BLaER1 (cell line): ENCODE results near the gene DPH3.

Experiments
- H3K27ac ChIP-seq: shearing (Covaris generic); formaldehyde crosslinking; 2 replicates; pipeline ENCODE4 v1.8.1; 2022
- H3K27me3 ChIP-seq: shearing (Covaris generic); formaldehyde crosslinking; 2 replicates; pipeline ENCODE4 v1.8.1; 2022
- H3K36me3 ChIP-seq: shearing (Covaris generic); formaldehyde crosslinking; 2 replicates; pipeline ENCODE4 v1.8.1; 2022
- H3K4me1 ChIP-seq: shearing (Covaris generic); formaldehyde crosslinking; 2 replicates; pipeline ENCODE4 v1.8.1; 2022
- H3K4me2 ChIP-seq: shearing (Covaris generic); formaldehyde crosslinking; 2 replicates; pipeline ENCODE4 v1.8.1; 2022
- H3K4me3 ChIP-seq: shearing (Covaris generic); formaldehyde crosslinking; 2 replicates; pipeline ENCODE4 v1.8.1; 2022
- H3K9ac ChIP-seq: shearing (Covaris generic); formaldehyde crosslinking; 2 replicates; pipeline ENCODE4 v1.8.1; 2022
- H3K9me3 ChIP-seq: shearing (Covaris generic); formaldehyde crosslinking; 2 replicates; pipeline ENCODE4 v1.8.1; 2022
- H4K20me1 ChIP-seq: shearing (Covaris generic); formaldehyde crosslinking; 2 replicates; pipeline ENCODE4 v1.8.1; 2022
- Cebpa-rat ChIP-seq: shearing (Covaris generic); IDR thresholded peaks from 2 replicates; pipeline ENCODE4 v1.8.1; 2022

DPH3 gene

GRCh38 chr3:16258866-16259265 is 5.9 kb downstream of the DPH3 start:
- H3K27me3 ChIP-seq: no peaks in the 10 kb centered on the region
- no peak overlapping the region for H3K4me3 ChIP-seq
- no peak overlapping the region for H3K27ac ChIP-seq
- H3K9me3 ChIP-seq: no peaks in the 10 kb centered on the region
- H3K4me2 ChIP-seq: no peak overlapping the region
- H4K20me1 ChIP-seq: no peaks in the 10 kb centered on the region
- H3K4me1 ChIP-seq: peaks cover 11% of the 10 kb centered on the region
- peaks cover 26% of the 10 kb centered on the region for H3K36me3 ChIP-seq
- TF ChIP-seq Cebpa-rat: no peak
- H3K9ac ChIP-seq: no peak overlapping the region

DNA sequence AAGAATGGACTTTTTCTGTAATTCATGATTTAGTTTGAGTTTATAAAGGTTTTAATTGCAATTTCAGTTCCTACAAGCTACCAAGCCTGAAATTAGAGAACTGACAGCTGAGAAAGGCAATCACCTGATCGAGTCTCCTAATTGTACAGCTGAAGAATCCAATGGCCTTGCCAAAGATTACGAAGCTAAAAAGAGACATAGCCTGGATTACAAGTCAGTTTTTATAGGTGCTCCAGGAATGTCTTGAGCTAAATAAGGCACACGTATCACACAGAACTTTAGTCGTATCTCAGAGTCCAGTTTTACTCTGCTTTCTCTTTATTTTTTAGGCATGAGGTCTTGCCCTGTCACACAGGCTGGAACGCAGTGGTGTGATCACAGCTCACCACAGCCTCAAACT is 6.6 kb downstream of the DPH3 start:
- H3K4me3 ChIP-seq: no peak overlapping the region
- H3K4me1 ChIP-seq: peaks cover 4% of the 10 kb centered on the region; the same call in 1 of the 2 replicates
- H3K9me3 ChIP-seq: no peaks in the 10 kb centered on the region
- no peak overlapping the region for H3K27ac ChIP-seq
- no peak overlapping the region for H3K9ac ChIP-seq
- no peaks in the 10 kb centered on the region for H4K20me1 ChIP-seq
- H3K36me3 ChIP-seq: peaks cover 26% of the 10 kb centered on the region
- no peaks in the 10 kb centered on the region for H3K27me3 ChIP-seq
- no peak overlapping the region for H3K4me2 ChIP-seq
- no peak for TF ChIP-seq Cebpa-rat

GRCh38 chr3:16257309-16257708 is 7.4 kb downstream of the DPH3 start:
- TF ChIP-seq Cebpa-rat: no peak
- Histone ChIP-seq H3K4me2 (no peak overlapping the region), H4K20me1 (no peaks in the 10 kb centered on the region), H3K9me3 (no peaks in the 10 kb centered on the region), H3K27ac (no peak overlapping the region), H3K4me1 (no peaks in the 10 kb centered on the region), H3K4me3 (no peak overlapping the region), H3K36me3 (peaks cover 24% of the 10 kb centered on the region), H3K9ac (no peak overlapping the region), H3K27me3 (no peaks in the 10 kb centered on the region)

- H3K4me2 ChIP-seq: no peak overlapping the region
- TF ChIP-seq Cebpa-rat: no peak
- no peak overlapping the region for H3K27ac ChIP-seq
- H3K4me1 ChIP-seq: no peaks in the 10 kb centered on the region
- no peaks in the 10 kb centered on the region for H4K20me1 ChIP-seq
- H3K9ac ChIP-seq: no peak overlapping the region
- peaks cover 15% of the 10 kb centered on the region; the same call in 1 of the 2 replicates for H3K36me3 ChIP-seq
- H3K27me3 ChIP-seq: no peaks in the 10 kb centered on the region
- no peaks in the 10 kb centered on the region for H3K9me3 ChIP-seq
- no peak overlapping the region for H3K4me3 ChIP-seq
These were observed 9.0 kb downstream of the DPH3 start for GRCh38 chr3:16255726-16256125.

- no peaks in the 10 kb centered on the region for H4K20me1 ChIP-seq
- no peak overlapping the region for H3K4me3 ChIP-seq
- H3K27me3 ChIP-seq: no peaks in the 10 kb centered on the region
- peaks cover 11% of the 10 kb centered on the region; the same call in 1 of the 2 replicates for H3K36me3 ChIP-seq
- no peak overlapping the region for H3K27ac ChIP-seq
- no peak overlapping the region for H3K9ac ChIP-seq
- H3K9me3 ChIP-seq: no peaks in the 10 kb centered on the region
- no peaks in the 10 kb centered on the region for H3K4me1 ChIP-seq
- no peak overlapping the region for H3K4me2 ChIP-seq
- TF ChIP-seq Cebpa-rat: no peak
These were observed 9.4 kb downstream of the DPH3 start for GRCh38 chr3:16255326-16255725.

DNA sequence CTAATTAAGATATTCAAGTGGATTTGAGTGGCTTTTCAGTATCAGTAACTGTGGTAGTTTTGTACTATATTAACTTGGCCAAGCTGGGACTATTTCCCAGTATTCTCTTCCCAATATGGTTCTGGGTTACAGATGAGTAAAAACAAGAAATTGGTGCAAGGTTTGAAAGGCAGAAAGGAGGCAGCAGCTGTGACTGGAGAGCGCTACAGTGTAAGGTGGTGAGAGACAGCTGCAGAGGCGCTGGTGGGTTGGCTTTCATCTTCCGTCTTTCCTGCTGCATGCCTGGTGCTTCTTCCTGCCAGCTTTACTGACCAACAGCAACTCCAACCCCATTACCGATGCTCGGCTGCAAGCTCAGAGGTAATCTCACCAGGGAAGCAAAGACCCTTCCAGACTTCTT is 9.8 kb downstream of the DPH3 start:
- TF ChIP-seq Cebpa-rat: no peak

DNA sequence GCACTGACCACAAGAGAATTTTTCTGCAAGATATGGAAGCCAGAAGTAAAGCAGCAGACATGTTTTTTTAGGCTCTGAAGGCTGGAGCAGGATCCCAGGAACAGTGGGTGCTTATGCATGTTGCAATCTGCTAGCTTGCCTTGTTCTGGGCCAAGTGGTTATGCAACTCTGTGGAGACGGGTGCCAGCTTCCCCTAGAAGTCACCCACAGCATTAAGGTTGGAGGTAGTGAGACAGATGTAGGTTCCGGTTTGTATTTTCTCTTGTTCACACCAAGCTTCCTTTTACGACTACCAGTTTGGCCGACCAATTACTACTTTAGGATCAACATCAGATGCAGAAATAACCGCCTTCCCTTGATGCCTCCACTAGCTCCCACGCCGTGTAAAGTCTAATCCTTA is 11.1 kb downstream of the DPH3 start:
- Histone ChIP-seq H3K9me3 (no peaks in the 10 kb centered on the region), H4K20me1 (no peaks in the 10 kb centered on the region), H3K9ac (no peak overlapping the region), H3K4me2 (no peak overlapping the region), H3K27me3 (no peaks in the 10 kb centered on the region), H3K4me3 (no peak overlapping the region), H3K4me1 (no peaks in the 10 kb centered on the region), H3K36me3 (no peaks in the 10 kb centered on the region), H3K27ac (no peak overlapping the region)
- no peak for TF ChIP-seq Cebpa-rat

More for the DNA sequence above, 9.8 kb downstream of the DPH3 start:
- Histone ChIP-seq H3K9ac (no peak overlapping the region), H3K4me3 (no peak overlapping the region), H3K36me3 (peaks cover 9% of the 10 kb centered on the region; the same call in 1 of the 2 replicates), H3K9me3 (no peaks in the 10 kb centered on the region), H3K4me2 (no peak overlapping the region), H4K20me1 (no peaks in the 10 kb centered on the region), H3K27ac (no peak overlapping the region), H3K27me3 (no peaks in the 10 kb centered on the region), H3K4me1 (no peaks in the 10 kb centered on the region)

GRCh38 chr3:16252988-16253387 is 11.8 kb downstream of the DPH3 start:
- TF ChIP-seq Cebpa-rat: no peak
- Histone ChIP-seq H3K9ac (no peak overlapping the region), H3K27ac (no peak overlapping the region)

DNA sequence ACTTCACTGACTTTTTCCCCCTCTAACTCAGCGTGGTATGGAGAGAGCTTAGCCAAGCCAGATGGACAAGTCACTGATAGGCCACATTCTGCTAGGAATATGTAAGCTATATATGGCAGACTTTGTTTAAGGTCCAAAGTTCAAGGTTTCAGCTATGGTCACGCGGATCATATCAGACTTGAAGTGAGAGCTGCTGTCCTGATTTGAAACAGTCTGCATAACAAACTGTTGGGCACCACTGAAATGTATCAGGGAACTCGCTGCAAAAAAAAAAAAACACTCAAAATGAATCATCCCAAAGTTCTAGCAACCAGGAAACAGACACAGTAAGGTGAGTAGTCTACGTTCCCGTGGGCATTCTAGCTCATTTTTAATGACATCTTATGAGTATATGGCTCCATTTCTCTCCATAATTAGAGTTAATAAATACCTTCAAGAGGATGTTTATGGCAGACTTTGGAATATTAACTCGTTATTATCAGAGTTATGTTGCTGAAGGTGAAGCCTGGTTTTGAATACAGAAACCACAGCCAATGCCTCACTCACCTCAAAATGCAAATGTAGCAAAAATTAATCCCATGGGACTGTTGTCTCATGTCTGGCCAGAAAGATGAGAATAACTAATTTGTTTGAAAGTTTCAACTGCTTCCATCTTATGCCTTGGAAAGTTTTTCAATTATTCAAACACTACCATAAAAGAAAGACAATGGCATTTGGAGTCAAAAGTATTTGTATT is 12.3 kb downstream of the DPH3 start:
- Histone ChIP-seq H3K4me3 (no peak overlapping the region), H3K27ac (no peak overlapping the region), H3K9ac (no peak overlapping the region), H3K4me1 (no peaks in the 10 kb centered on the region), H3K27me3 (no peaks in the 10 kb centered on the region), H3K36me3 (no peaks in the 10 kb centered on the region), H4K20me1 (no peaks in the 10 kb centered on the region), H3K4me2 (no peak overlapping the region), H3K9me3 (no peaks in the 10 kb centered on the region)
- TF ChIP-seq Cebpa-rat: no peak

More at GRCh38 chr3:16252988-16253387, 11.8 kb downstream of the DPH3 start:
- no peaks in the 10 kb centered on the region for H3K9me3 ChIP-seq
- no peaks in the 10 kb centered on the region for H3K36me3 ChIP-seq
- H3K4me3 ChIP-seq: no peak overlapping the region
- no peak overlapping the region for H3K4me2 ChIP-seq
- no peaks in the 10 kb centered on the region for H3K27me3 ChIP-seq
- H3K4me1 ChIP-seq: no peaks in the 10 kb centered on the region
- no peaks in the 10 kb centered on the region for H4K20me1 ChIP-seq

DNA sequence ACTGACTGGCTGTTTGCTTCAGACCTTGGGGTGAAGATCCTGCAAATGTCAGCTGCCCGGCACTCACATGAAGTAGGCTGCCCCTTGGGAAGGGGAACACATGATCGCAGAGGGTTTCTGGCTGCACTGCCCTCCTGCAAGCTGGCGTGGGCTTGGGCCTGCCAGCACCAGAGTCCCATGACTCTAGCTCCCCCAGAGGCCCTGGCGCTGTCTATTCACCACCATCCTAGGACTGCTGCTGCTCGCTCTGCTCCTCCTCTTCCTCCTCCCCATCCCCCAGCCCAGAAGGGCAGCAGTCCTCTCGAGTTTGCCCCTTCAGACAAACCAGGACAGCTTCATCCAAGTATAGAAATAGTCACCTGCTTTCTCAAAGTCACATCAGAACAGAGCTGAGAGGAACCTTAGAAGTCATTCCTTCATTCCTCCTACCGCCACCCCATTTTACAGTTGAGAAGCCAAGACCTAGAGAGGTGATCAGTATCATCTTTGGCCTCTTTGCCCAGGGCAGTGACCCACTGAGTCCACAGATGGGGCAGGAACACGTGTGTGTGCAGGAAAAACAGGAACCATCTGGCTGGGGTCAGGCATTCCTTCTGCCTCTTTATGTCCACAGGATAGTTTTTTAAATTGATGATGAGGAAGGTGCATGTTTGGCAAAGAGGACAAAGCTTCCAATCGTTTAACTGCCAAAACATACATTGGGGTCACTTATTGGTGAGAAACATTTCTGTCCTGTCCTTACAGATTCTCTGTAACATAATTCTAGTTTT is 13.2 kb downstream of the DPH3 start:
- Histone ChIP-seq H3K36me3 (no peaks in the 10 kb centered on the region), H3K9me3 (no peaks in the 10 kb centered on the region), H3K9ac (no peak overlapping the region), H3K27ac (no peak overlapping the region), H3K27me3 (no peaks in the 10 kb centered on the region), H3K4me3 (no peak overlapping the region), H3K4me1 (no peaks in the 10 kb centered on the region), H4K20me1 (no peaks in the 10 kb centered on the region), H3K4me2 (no peak overlapping the region)
- TF ChIP-seq Cebpa-rat: no peak
